HG03342 (cell line): Measurements from ENCODE around the gene ERMARD.

Experiments
- ATAC-seq: cut with Tn5 transposase; IDR thresholded peaks from one replicate; pipeline ENCODE4 v1.9.1; 2021; ENCODE audit warnings: mild to moderate bottlenecking, moderate library complexity; ENCODE audit not compliant: unreplicated experiment

ERMARD gene

DNA sequence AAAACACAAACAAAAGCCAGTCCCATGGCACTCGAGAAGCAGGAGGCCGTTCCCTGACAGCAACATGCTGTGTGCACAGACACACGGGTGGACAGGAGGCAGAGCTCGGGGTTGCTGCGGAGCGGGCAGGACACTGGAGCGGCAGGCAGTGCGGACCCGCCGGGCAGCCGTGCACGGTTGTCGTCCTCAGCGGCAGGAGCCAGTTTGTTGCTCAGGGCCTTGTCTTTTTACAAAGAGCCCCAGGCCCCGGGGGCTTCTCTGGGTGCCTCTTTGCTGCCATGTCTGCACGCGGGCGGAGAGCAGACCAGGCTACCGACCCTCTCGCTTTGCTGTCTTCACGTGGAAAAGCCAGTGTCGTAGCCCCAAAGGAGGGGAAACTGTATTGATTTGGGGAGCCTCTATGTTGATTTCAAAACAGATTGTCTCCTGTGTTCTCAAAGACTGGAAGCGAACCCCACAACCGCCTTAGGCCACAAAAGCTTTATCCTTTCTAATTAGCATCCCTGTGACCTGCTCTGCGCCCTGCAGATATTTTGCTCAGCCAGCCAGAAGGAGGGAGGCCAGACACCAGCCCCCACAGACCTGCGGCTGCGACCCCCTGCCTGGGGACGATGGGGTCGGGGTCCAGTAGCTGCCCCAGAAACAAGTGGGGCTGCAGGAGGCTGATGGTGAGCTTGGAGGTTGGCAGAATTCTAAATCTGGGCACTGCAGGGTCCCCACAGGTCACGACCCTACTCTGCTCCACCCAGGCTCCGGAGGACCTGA is 50.2 kb downstream of the ERMARD start:
- ATAC-seq = no peak

DNA sequence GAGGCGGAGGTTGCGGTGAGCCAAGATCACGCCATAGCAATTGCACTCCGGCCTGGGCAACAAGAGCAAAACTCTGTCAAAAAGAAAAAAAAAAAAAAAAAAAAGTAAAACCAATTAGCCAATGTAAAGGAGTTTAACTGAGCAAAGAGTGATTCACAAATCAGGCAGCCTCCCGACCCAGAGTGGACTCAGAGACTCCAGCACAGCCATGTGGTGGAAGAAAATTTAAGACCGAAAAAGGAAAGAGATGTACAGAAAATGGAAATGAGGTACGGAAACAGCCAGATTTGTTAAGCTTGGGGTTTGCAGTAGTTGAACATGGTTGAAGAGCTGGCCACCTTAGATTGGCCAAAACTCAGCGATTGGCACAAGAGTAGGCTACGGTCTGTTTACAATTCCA is 51.4 kb downstream of the ERMARD start:
- no peak for ATAC-seq

DNA sequence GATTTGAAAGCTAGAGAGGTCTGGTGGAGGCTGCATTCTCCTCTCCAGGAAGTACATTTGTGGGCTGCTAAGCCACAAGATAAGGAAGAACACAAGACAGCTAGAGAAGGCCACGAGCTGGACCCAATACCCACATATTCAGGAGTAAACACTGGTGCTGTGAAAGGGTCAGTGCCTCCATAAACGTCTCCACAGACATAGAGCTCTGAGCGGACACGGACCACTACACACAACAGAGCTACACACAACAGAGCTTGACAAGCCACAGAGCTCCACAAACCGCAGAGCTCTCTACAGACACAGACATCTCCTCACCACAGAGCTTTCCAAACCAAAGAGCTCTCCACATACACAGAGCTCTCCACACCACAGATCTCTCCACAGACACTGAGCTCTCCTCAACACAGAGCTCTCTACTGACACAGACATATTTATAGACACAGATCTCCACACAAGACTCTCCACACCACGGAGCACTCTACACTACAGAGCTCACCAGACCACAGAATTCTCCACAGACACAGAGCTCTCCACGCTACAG is 51.9 kb downstream of the ERMARD start:
- no peak for ATAC-seq

DNA sequence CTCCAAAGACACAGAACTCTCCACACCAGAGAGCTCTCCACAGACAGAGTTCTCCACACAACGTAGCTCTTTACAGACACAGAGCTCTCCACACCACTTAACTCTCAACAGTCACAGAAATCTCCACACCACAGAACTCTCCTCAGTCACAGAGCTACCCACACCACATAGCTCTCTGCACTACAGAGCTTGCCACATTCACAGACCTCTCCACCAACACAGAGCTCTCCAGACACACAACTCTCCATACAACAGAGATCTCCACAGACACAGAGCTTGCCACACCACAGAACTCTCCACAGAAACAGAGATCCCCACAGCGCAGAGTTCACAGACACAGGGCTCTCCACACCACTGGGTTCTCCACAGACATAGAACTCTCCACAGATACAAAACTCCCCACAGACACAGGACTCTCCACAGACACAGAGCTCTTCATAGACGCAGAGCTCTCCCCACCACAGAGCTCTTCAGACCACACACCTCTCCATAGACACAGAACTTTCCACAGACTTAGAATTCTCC is 52.5 kb downstream of the ERMARD start:
- no peak for ATAC-seq

DNA sequence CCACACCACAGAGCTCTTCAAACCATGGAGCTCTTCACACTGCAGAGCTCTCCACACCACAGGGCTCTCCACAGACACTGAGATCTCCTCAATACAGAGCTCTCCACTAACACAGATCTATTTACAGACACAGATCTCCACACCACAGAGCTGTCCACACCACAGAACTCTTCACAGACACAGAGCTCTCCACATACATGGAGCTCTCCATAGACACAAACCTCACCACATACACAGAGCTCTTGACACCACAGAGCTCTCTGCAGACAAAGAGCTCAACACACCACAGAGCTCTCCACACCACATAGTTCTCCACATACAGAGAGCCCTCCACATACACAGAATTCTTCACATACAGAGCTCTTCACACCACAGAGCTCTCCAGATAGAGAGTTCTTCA is 53.0 kb downstream of the ERMARD start:
- ATAC-seq = no peak

DNA sequence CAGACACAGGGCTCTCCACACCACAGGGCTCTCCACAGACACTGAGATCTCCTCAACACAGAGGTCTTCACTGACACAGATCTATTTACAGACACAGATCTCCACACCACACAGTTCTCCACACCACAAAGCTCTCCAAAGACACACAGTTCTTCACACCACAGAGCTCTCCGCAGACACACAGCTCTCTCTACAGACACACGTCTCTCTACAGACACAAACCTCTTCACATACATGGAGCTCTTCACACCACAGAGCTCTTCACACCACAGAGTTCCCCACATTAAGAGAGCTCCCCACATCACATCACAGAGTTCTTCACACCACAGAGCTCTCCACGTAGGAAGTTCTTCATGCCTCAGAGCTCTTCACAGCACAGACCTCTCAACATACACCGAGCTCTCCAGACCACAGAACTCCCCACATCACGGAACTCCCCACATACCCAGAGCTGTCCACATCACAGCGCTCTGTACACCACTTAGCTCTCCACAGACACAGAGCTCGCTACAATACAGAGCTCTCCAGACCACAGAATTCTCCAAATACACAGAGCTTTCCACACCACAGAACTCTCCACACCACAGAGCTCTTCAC is 53.9 kb downstream of the ERMARD start:
- no peak for ATAC-seq

DNA sequence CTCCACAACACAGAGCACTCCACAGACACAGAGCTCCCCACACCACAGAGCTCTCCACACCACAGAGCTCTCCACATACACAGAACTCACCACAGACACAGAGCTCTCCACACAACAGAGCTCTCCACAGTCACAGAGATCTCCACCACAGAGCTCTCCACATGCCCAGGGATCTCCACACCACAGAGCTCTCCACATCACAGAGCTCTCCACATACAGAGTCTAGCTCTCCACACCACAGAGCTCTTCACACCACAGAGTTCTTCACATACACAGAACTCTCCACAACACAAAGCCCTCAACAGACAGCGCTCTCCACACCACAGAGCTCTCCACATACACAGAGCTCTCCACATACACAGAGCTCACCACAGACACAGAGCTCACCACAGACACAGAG is 55.3 kb downstream of the ERMARD start:
- no peak for ATAC-seq

DNA sequence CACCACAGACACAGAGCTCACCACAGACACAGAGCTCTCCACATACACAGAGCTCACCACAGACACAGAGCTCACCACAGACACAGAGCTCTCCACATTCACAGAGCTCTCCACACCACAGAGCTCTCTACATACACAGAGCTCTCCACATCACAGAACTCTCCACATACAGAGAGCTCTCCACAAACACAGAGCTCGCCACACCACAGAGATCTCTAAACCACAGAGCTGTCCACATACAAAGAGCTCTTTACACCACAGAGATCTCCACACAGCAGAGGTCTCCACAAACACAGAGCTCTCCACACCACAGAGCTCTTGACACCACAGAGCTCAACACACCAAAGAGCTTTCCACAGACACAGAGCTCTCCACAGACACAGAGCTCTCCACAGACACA is 55.8 kb downstream of the ERMARD start:
- ATAC-seq = no peak

DNA sequence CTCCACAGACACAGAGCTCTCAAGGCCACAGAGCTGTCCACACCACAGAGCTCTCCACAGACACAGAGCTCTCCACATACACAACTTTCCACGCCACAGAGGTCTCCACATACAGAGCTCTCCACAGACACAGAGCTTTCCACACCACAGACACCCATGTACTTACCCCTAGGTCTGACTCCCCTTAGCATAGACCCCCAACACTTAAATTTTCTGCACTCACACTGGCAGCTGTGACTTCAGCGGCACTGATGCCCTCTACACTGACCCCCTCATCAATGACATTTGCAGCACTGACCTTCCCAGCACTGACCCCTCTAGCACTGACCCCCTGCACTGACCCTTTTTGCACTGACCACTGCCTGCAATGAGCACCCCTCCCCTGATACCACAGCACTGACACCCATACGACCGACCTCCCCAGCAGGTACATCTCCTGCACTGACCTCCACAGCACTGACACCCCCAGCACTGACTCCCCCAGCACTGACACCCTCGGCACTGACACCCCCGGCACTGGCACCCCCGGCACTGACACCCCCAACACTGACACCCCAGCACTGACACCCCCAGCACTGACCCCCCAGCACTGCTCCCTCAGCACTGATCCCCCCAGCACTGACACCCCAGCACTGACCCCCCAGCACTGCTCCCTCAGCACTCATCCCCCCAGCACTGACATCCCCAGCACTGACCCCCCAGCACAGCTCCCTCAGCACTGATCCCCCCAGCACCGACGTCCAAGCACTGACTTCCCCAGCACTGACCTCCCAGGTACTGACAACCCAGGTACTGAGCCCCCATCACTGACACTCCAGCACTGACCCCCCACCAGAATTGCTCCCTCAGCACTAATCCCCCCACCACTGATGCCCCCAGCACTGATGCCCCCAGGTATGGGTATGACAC is 56.5 kb downstream of the ERMARD start:
- no peak for ATAC-seq

DNA sequence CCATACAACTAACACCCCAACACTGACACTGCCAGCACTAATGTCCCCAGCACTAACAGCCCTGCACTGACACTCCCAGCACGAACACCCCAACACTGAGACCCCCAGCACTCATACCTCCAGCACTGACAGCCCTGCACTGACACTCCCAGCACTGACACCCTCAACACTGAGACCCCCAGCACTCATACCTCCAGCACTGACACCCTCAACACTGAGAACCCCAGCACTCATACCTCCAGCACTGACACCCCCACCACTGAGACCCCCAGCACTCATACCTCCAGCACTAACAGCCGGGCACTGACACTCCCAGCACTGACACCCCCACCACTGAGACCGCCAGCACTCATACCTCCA is 57.2 kb downstream of the ERMARD start:
- no peak for ATAC-seq

DNA sequence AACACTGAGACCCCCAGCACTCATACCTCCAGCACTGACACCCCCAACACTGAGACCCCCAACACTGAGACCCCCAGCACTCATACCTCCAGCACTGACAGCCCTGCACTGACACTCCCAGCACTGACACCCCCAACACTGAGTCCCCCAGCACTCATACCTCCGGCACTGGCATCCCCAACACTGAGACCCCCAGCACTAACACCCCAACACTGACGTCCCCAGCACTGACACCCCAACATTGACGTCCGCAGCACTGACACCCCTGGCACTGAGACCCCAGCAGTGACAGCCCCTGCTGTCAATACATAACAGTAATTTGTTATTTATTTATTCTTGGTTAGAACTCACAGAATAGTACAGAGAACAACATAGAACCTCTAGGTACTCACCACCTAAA is 58.0 kb downstream of the ERMARD start:
- no peak for ATAC-seq

DNA sequence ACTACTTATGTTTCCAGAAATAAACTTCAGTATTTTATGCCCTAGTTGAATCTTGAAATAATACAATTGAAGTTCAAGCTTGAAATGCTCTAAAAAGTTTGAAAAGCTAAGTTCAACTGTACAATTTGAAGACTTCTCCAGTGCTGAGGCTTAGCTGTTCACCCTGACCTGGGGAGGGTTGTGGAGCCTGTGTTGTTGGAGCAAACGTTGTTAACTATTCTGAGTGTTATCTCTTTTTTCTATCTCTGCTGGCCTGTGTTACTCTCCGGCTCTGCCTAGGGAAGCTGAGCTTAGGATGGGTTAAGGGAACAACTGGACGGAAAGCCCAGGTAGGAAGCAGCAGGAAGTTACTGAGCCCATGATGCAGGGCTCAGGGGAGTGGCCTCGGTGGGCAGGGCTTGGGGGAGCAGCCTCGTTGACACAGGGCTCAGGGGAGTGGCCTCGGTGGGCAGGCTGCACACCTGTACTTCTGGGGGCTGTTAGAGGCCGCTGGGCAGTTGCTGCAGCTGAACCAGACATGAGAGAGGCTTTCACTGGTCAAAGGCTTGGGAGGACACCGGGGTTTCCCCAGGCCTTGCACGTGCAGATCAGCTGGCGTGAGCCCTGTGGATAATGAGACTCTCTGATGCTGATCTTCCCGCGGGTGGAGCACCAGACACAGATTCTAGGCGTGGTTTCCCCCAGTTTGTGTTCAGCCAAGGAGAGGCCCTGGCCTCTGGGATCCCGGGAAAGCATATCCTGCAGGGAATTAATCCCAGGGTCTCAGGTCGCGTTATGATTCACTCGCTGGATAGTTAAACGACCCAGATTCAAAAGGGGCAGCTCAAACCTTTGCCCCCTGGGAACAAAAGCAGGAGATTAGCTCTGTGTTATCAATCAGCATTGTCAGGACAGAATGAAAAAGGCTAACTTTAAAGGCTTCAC is 58.9 kb downstream of the ERMARD start:
- ATAC-seq = no peak

DNA sequence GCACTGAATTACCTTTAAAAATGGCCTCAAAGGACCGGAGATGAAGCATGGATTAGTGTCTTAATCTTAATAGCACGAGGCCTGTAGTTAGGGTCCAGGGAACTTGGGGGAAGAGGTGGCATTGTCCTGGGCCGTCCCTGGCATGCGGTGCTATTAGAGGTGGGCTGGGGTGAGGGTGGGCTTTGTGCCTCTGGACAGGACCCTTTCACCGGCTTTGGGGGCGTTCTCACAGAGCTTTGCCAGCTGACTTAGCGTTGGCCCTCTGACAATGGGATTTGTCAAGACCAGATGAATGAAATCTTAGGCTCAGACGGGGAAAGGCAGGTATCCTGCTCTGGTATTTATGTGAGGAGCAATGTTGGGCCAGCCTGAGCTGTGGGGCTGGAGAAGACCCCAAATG is 59.6 kb downstream of the ERMARD start:
- ATAC-seq = no peak

DNA sequence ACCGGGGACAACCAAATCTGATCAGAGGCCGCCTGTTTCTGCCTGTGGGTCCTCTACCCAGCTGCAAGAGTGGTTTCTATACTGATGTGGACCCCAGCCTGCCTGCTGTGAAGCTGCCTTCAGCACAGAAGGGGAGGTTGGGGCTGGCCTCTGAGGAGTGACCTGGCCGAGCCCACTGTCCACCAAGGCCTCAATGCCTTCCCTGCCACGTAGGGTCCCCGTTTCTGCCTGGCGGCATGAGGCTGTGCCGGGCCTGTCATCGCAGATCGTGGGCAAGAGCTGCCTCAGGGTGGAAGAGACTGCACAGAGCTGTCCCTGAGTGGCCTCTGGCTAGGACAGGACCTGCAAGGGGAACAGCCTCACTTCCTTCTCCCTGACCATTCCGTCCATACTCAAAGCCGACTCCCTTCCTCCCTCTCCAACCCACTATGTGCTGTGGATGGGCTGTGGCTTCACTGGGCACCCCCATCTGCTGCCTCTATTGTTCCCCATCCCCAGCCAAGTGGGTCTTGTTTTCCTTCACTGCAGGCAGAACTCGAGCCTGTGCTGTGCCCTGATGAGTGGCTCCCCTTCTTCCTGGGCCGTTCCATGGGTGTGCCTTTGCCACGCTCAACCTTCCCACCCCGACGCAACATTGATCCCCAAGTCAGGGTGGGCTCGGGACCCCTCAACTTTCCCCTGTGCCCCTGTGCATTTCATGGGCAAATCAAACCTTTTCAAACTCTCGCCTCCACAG is 60.3 kb downstream of the ERMARD start:
- ATAC-seq = no peak

DNA sequence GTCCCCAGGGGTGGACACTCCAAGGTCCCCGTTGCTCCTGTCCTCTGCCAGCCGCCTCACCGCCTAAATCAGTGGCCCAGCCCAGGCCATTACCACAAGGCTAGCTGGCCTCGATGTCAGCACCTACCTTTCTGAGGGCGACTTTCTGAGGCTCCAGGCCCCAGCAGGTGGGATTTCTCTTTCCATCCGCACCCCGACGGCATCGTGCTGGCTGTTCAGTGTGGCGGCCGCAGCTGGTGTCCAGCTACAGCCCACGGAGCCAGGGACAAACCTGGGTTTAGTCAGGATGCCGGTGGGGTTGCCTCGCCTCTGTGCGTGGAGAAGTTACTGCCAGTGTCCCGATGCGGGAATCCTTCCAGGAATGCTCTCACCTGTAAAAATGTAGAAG is 60.8 kb downstream of the ERMARD start:
- ATAC-seq = no peak

DNA sequence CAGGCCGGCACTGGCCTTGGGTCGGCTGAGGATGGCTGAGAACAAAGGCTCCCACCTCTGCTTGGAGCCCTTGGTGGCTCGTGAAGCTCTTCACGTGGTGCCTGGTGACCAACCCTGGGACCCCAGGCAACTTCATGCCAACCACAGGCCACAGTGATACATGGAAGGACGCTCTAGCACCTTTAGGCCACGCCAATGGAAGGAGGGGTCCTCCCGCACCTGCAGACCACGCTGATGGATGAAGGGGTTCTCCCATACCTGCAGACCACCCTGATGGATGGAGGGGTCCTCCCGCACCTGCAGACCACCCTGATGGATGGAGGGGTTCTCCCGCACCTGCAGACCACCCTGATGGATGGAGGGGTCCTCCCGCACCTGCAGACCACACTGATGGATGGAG is 62.5 kb downstream of the ERMARD start:
- ATAC-seq = no peak

DNA sequence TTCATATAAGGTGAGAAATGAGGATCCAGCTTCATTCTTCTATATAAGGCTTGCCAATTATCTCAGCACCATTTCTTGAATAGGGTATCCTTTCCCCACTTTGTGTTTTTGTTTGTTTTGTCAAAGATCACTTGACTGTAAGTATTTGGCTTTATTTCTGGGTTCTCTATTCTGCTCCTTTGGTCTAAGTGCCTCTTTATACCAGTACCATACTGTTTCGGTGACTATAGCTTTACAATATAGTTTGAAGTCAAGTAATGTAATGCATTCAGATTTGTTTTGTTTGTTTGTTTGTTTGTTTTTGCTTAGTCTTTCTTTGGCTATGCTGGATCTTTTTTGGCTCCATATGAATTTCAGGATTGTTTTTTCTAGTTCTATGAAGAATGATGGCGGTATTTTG is 64.6 kb downstream of the ERMARD start:
- no peak for ATAC-seq

DNA sequence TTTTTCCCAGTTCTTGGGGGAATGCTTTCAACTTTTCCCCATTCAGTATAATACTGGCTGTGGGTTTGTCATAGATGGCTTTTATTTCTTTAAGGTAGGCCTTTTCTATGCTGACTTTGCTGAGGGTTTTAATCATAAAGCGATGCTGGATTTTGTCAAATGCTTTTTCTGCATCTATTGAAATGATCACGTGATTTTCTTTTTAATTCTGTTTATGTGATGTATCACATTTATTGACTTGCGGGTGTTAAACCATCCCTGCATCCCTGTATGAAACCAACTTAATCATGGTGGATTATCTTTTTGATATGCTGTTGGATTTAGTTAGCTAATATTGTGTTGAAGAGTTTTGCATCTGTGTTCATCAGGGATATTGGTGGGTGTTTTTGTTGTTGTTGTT is 65.6 kb downstream of the ERMARD start:
- ATAC-seq = no peak

DNA sequence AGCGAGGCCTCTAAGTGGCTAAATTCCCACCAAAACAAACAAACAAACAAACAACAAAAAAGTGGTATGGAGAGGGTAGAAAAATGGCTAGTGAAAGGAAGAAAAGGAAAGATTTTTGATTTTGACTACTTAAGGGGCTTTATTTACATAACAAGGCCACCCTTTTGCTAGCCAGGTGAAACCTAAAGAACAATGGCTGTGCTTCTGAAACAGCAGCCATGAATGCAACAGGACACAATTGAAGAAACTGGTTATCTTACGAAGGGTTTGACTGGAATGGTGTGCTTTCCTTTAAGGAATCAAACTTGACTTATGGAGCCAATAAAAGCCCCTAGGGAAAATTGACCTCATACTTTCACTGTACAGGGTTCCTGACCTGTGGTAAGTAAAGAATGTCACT is 68.9 kb downstream of the ERMARD start:
- ATAC-seq = no peak

DNA sequence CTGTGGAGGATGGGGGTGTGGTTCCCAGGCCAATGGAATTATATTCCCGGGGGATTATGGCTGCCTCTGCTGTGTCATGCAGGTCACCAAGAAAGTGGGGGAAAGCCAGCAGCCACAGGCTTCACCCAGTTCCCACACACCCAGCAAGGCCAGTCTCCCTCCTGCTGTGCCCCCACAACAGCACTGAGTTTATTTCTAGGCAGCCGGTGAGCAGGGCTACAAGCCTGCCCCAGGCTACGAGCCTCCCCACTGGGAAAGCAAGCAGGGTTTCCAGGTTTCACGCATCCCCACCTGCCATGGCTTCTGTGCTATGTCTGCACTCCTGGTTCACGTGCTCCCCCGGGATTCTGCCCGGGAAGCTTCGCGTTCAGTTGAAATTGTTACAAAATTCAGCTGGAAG is 72.6 kb downstream of the ERMARD start:
- ATAC-seq = no peak
